ENCODE measurements around the gene EXOSC2. TPM values are rescaled to one million over a fixed set of nuclear protein-coding genes. Genes with fewer than 3 reads are reported as not detected.

The EXOSC2 gene
- total RNA-seq, 1 experiment from 2014 or later: 41.5 TPM

DNA sequence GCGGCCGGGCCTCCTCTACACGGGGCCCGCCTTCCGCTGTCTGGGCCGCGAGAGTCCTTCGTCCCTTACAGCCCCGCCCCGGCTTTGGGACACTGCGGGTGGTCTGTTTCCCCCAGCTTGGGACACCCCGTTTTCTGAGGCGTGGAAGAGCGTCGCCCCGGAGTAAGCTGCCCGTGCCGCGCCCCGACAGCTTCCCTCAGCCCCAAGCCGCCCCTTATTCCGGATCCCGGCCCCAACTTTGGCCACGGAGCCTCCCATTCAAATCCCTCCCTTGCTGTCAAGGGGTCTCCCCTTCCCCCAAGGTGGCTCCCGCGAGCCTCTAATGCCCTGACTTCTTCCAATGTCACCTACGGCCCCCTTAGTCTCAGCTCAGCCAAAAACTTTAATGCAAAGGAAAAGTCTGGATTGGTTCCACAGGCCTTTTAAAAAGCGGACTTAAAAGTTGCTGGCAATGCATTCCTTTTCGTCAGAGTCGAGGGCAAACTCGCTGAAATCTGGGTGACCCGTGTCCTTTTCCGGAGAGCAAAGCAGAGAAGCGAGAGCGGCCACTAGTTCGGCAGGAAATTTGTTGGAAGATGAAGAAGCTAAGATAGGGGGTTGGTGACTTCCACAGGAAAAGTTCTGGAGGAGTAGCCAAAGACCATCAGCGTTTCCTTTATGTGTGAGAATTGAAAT, 19.8 kb downstream of the EXOSC2 start:
- H3K27ac ChIP-seq: peak overlapping the region; percentile 84
- no peaks in the 10 kb centered on the region for H3K27me3 ChIP-seq (replicated peaks)
- DNase-seq (ENCODE audit: low read depth in 1 of 2, low spot score in 2 of 2): peak in 1 of 2 experiments; percentile 38
- no peaks in the 10 kb centered on the region; the same call in 1 of the 2 replicates for H3K36me3 ChIP-seq
- peaks cover 27% of the 10 kb centered on the region for H3K4me1 ChIP-seq (replicated peaks)
- H3K4me3 ChIP-seq: peak overlapping the region; percentile 71
- H3K9me3 ChIP-seq (replicated peaks): no peaks in the 10 kb centered on the region

DNA sequence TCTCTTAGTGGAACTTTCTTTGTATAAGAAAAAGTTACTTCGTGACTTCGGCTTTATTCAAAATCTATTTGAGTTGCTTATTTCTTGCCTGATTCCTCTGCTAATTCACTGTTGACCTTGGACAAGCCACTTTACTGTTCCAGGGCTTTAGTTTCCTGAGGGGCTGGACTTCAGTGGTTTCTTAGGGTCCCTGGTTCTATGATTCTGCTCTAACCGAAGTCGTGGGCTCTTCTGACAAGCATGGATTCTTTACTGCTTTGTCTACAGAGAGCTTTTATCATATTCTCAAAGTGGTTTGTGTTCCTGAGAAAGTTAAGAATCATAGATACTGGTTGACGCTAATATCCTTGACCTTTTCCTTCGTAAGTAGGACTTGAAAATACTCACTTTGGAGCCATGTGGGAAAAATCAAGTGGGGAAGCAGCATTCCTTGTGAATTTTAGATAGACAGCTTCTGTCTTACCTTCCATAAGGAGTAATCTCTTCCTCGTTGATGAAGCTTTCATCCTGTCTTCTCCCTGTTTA, 21.1 kb downstream of the EXOSC2 start:
- DNase-seq (ENCODE audit: low read depth in 1 of 2, low spot score in 2 of 2): no peak
- peaks cover 27% of the 10 kb centered on the region for H3K4me1 ChIP-seq (replicated peaks)

GRCh38 chr9:130715270-130715669, 21.7 kb downstream of the EXOSC2 start:
- Histone ChIP-seq H3K4me1 (replicated peaks) (peaks cover 27% of the 10 kb centered on the region), H3K27ac (no peak overlapping the region), H3K9me3 (replicated peaks) (no peaks in the 10 kb centered on the region), H3K27me3 (replicated peaks) (no peaks in the 10 kb centered on the region), H3K4me3 (peak overlapping the region; percentile 71), H3K36me3 (no peaks in the 10 kb centered on the region; the same call in 1 of the 2 replicates)
- no peak for DNase-seq (ENCODE audit: low read depth in 1 of 2, low spot score in 2 of 2)

More for the DNA sequence above, 21.1 kb downstream of the EXOSC2 start:
- Histone ChIP-seq H3K36me3 (no peaks in the 10 kb centered on the region; the same call in 1 of the 2 replicates), H3K9me3 (replicated peaks) (no peaks in the 10 kb centered on the region), H3K4me3 (peak overlapping the region; percentile 71), H3K27ac (no peak overlapping the region), H3K27me3 (replicated peaks) (no peaks in the 10 kb centered on the region)

GRCh38 chr9:130718562-130718961, 25.0 kb downstream of the EXOSC2 start:
- no peak for DNase-seq (ENCODE audit: low read depth in 1 of 2, low spot score in 2 of 2)
- H3K4me3 ChIP-seq: no peak overlapping the region
- no peaks in the 10 kb centered on the region for H3K27me3 ChIP-seq (replicated peaks)
- peaks cover 22% of the 10 kb centered on the region for H3K4me1 ChIP-seq (replicated peaks)
- H3K36me3 ChIP-seq: no peaks in the 10 kb centered on the region; the same call in 1 of the 2 replicates
- no peak overlapping the region for H3K27ac ChIP-seq
- H3K9me3 ChIP-seq (replicated peaks): no peaks in the 10 kb centered on the region

- no peak overlapping the region for H3K4me3 ChIP-seq
- no peaks in the 10 kb centered on the region for H3K9me3 ChIP-seq (replicated peaks)
- no peak for DNase-seq (ENCODE audit: low read depth in 1 of 2, low spot score in 2 of 2)
- no peaks in the 10 kb centered on the region for H3K27me3 ChIP-seq (replicated peaks)
- no peaks in the 10 kb centered on the region for H3K36me3 ChIP-seq
- H3K4me1 ChIP-seq (replicated peaks): peaks cover under 1% of the 10 kb centered on the region
- no peak overlapping the region for H3K27ac ChIP-seq
Observed at GRCh38 chr9:130720762-130721161, 27.2 kb downstream of the EXOSC2 start.

- Histone ChIP-seq H3K27ac (peak overlapping the region; percentile 35), H3K4me1 (replicated peaks) (peaks cover 19% of the 10 kb centered on the region), H3K4me3 (no peak overlapping the region), H3K36me3 (no peaks in the 10 kb centered on the region), H3K9me3 (replicated peaks) (no peaks in the 10 kb centered on the region), H3K27me3 (replicated peaks) (no peaks in the 10 kb centered on the region)
- DNase-seq (ENCODE audit: low read depth in 1 of 2, low spot score in 2 of 2): peak in 1 of 2 experiments; percentile 36
Observed at GRCh38 chr9:130728721-130729120, 35.1 kb downstream of the EXOSC2 start.

- H3K9me3 ChIP-seq (replicated peaks): no peaks in the 10 kb centered on the region
- no peaks in the 10 kb centered on the region for H3K27me3 ChIP-seq (replicated peaks)
- no peak overlapping the region for H3K4me3 ChIP-seq
- peak overlapping the region; percentile 35 for H3K27ac ChIP-seq
- no peaks in the 10 kb centered on the region for H3K36me3 ChIP-seq
- no peak for DNase-seq (ENCODE audit: low read depth in 1 of 2, low spot score in 2 of 2)
- peaks cover 19% of the 10 kb centered on the region for H3K4me1 ChIP-seq (replicated peaks)
Observed at GRCh38 chr9:130729145-130729544, 35.6 kb downstream of the EXOSC2 start.

GRCh38 chr9:130731355-130731754, 37.8 kb downstream of the EXOSC2 start:
- H3K4me1 ChIP-seq (replicated peaks): peaks cover 19% of the 10 kb centered on the region
- H3K4me3 ChIP-seq: no peak overlapping the region
- H3K27ac ChIP-seq: no peak overlapping the region
- H3K27me3 ChIP-seq (replicated peaks): no peaks in the 10 kb centered on the region
- no peaks in the 10 kb centered on the region for H3K36me3 ChIP-seq
- DNase-seq (ENCODE audit: low read depth in 1 of 2, low spot score in 2 of 2): no peak
- no peaks in the 10 kb centered on the region for H3K9me3 ChIP-seq (replicated peaks)

GRCh38 chr9:130732136-130732535, 38.6 kb downstream of the EXOSC2 start:
- H3K27me3 ChIP-seq (replicated peaks): no peaks in the 10 kb centered on the region
- no peak for DNase-seq (ENCODE audit: low read depth in 1 of 2, low spot score in 2 of 2)
- no peak overlapping the region for H3K27ac ChIP-seq
- H3K4me3 ChIP-seq: no peak overlapping the region
- peaks cover 19% of the 10 kb centered on the region for H3K4me1 ChIP-seq (replicated peaks)
- H3K9me3 ChIP-seq (replicated peaks): no peaks in the 10 kb centered on the region
- no peaks in the 10 kb centered on the region for H3K36me3 ChIP-seq

DNA sequence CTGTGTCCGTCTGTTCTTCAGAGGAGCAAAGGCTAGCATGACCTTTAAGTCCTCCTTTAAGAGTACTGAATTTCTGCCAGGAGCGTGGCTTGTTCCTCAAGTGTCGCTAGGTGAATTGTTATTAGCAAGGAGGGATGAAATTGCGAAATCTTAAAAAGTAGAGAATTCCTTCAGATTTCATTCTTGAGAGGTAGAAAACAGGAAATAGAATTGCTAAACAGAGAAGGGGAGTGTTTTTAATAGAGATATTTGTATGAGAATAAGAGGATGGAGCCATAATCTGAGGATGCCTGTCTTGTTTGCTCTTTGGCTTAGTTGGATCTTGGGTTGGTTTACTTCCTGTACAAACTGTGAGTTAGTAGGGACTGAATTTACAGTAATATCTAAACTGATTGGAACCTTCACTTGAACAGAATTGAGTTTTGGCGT, 39.2 kb downstream of the EXOSC2 start:
- Histone ChIP-seq H3K4me1 (replicated peaks) (peaks cover 18% of the 10 kb centered on the region), H3K9me3 (replicated peaks) (no peaks in the 10 kb centered on the region), H3K4me3 (no peak overlapping the region), H3K27ac (no peak overlapping the region), H3K27me3 (replicated peaks) (no peaks in the 10 kb centered on the region), H3K36me3 (no peaks in the 10 kb centered on the region)
- DNase-seq (ENCODE audit: low read depth in 1 of 2, low spot score in 2 of 2): no peak

- Histone ChIP-seq H3K27me3 (replicated peaks) (no peaks in the 10 kb centered on the region), H3K36me3 (no peaks in the 10 kb centered on the region), H3K4me3 (no peak overlapping the region), H3K9me3 (replicated peaks) (no peaks in the 10 kb centered on the region), H3K4me1 (replicated peaks) (peaks cover 5% of the 10 kb centered on the region), H3K27ac (no peak overlapping the region)
- DNase-seq (ENCODE audit: low read depth in 1 of 2, low spot score in 2 of 2): no peak
Observed at GRCh38 chr9:130735566-130735965, 42.0 kb downstream of the EXOSC2 start.

GRCh38 chr9:130736834-130737233, 43.3 kb downstream of the EXOSC2 start:
- H3K4me3 ChIP-seq: no peak overlapping the region
- no peak for DNase-seq (ENCODE audit: low read depth in 1 of 2, low spot score in 2 of 2)
- H3K36me3 ChIP-seq: no peaks in the 10 kb centered on the region
- peaks cover 6% of the 10 kb centered on the region for H3K4me1 ChIP-seq (replicated peaks)
- no peaks in the 10 kb centered on the region for H3K27me3 ChIP-seq (replicated peaks)
- no peaks in the 10 kb centered on the region for H3K9me3 ChIP-seq (replicated peaks)
- no peak overlapping the region for H3K27ac ChIP-seq

DNA sequence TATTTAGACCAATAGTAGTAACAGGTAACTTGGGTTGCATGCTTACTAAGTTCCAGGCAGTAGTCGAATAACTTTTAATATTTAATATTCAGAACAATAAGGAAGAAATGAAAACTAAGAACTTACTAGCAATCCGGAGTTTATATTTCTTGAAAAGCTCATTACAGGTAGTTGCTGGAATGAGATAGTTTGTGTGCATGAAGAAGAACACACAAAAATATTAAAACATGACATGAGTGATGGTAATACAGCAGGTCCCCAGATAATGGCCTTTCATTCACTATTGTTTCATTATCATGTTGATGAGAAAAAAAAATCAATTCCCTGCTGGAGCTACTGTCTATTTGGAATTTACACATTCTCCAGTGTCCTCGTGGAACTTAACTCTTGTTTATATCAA, 44.7 kb downstream of the EXOSC2 start:
- no peak overlapping the region for H3K4me3 ChIP-seq
- no peaks in the 10 kb centered on the region for H3K27me3 ChIP-seq (replicated peaks)
- H3K4me1 ChIP-seq (replicated peaks): peaks cover 5% of the 10 kb centered on the region
- no peaks in the 10 kb centered on the region for H3K9me3 ChIP-seq (replicated peaks)
- H3K36me3 ChIP-seq: no peaks in the 10 kb centered on the region
- no peak overlapping the region for H3K27ac ChIP-seq
- no peak for DNase-seq (ENCODE audit: low read depth in 1 of 2, low spot score in 2 of 2)

DNA sequence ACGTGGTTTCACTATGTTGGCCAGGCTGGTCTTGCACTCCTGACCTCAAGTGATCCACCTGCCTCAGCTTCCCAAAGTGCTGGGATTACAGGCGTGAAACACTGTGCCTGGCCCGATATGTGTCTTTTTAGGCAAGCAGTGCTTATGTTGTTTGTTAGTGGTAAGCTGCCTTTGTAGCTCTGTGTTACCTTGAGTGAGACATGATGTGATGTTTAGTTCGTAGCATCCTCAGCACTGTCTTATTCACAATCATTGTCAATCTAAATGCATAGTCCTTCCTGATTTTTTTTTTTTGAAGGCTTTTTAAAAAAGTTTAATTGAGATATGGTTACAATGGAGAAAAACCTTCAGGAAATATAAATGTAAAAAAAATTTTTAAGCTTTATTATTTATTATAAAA, 45.5 kb downstream of the EXOSC2 start:
- peaks cover 5% of the 10 kb centered on the region for H3K4me1 ChIP-seq (replicated peaks)
- DNase-seq (ENCODE audit: low read depth in 1 of 2, low spot score in 2 of 2): no peak
- H3K27me3 ChIP-seq (replicated peaks): no peaks in the 10 kb centered on the region
- H3K36me3 ChIP-seq: no peaks in the 10 kb centered on the region
- H3K27ac ChIP-seq: no peak overlapping the region
- H3K4me3 ChIP-seq: no peak overlapping the region
- H3K9me3 ChIP-seq (replicated peaks): no peaks in the 10 kb centered on the region
